NCI-H128 (cell line): Measurements from ENCODE around the gene PLEKHA5.
"Not testable (repeated sequence)": the region's sequence is repeated elsewhere in the genome, so short reads cannot be mapped to it uniquely, and the experiment has no call there.

Experiments used
- DNase-seq: peaks from one replicate; lab custom pipeline; 2025; ENCODE audit not compliant: unreplicated experiment; lab: John Stamatoyannopoulos, UW

The PLEKHA5 gene

DNA sequence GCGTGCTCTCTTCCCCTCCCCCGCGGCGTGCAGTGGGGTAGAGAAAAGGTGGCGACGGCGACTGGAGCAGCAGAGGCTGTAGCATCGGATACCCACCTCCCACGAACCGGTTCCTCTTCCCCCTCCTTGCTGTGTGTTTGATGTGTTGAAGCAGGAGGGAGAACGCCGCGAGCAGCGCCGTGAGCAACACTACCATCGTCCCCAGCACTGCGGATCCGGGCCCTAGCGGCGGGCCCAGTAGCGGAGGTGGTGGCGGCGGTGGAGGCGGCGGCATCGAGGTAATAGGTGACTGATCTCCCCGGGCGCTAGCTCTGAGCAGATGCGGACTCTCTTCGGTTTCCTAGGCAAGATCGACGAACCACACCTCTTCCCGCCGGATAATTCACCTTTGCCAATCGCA, 176.8 kb downstream of the PLEKHA5 start:
- DNase-seq = no peak

DNA sequence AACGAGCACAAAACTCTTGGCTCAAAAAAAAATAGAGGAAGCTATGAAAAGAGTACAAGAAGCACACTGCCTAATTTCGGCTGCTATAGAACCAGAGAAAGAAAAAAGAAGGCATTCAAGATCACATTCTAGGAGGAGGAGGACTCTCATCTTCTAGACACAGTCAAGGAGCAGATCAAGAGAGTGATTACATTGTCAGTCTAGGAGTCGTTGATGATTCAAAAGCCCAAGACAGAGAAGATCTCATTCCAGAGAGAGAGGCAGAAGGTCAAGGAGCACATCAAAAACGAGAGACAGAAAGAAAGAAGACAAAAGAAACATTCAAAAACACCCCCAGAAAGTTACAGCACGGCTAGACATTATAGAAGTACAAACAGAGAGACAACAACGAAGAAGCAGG, 177.9 kb downstream of the PLEKHA5 start:
- DNase-seq = no peak

DNA sequence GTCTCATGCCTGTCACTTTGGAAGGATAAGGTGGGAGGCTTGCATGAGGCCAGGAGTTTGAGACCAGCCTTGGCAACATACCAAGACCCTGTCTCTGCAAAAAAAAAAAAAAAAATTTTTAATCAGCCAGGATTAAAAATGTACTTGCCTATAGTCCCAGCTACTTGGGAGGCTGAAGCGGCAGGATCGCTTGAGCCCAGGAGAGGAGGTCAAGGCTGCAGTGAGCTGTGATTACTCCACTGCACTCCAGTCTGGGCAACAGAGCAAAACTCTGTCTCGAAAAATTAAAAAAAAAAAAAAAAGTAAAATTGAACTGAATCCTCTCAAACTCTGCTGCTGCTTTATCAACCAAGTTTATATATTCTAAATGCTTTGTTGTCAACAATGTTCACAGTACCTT, 181.6 kb downstream of the PLEKHA5 start:
- no peak for DNase-seq

DNA sequence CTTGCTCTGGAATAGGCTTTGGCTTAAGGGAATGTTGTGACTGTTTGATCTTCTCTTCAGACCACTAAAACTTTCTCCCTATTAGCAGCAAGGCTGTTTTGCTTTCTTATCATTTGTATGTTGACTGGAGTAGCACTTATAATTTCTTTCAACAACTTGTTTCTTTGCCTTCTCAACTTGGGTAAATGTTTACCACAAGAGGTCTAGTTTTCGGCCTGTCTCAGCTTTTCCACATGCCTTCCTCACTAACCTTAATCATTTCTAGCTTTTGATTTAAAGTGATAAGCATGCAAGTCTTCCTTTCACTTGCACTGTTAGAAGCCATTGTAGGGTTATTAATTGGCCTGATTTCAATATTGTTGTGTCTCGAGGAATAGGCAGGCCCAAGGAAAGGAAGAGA, 183.1 kb downstream of the PLEKHA5 start:
- no peak for DNase-seq

DNA sequence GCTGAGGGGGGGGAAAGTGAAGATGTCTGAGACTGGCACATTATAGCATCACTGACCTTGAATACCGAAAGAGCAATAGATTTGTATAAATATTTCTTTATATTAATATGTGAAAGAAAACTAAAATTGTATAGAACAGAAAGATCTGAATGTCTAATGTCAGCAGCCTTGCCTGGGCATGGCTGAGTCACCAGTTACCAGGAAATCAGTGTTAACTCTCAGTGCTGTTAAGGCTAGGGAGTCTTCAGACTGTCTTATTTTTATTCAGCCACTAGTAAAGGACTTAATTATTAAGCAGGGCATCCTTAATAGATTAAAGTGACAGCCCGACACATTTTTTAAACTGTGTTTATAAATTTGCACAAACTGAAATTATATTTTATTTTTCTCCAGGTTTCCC, 186.9 kb downstream of the PLEKHA5 start:
- DNase-seq = no peak

DNA sequence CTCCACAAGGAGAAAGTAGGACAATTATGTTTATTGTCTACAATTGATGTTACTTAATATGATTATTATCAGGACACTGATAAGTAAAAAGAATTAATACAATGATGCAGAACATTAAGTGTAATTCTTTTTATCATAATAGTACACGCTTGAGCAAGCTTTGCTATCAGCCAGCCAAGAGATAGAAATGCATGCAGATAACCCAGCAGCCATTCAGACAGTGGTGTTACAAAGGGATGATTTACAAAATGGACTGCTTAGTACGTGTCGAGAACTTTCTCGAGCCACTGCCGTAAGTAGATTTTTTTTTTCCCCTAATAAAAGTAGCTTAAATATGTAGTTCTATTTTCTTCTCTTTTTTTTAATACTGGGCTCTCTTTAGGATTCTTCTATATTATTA, 192.8 kb downstream of the PLEKHA5 start:
- no peak for DNase-seq

DNA sequence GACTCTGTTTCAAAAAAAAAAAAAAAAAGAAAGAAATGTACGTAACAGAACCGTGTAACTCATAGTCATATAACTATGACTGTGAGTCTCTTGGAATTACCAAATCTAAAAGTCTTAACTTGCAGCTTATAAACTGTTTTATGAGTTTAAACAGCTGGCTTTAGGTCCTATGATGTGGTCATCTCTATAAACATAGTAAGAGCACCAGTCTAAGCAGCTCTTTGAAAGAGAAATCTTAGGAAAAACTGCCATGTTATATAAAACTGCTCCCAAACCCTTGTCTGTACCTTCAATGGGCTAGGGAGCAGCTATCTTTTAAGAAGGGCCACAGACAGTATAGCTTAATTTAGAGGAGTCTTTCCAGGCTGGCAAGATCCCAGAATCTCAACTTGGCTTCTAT, 194.3 kb downstream of the PLEKHA5 start:
- no peak for DNase-seq

DNA sequence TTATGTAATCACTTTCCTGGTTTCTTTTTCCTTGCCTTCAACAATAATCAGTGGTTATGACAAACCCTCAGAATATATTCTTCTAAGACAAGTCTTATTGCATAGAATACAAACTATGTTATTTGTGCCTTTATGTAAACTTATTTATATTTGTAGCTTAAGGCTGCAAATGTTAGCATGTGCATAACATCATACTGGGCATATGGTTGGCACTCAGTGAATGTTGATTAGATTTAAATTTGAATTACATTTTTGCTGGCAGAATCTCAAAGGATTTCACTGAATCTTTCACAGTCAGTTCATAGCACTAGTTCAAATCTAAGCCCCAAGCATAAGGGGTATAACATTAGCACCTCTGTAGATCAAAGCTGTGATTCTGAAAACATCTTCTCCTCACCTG, 196.6 kb downstream of the PLEKHA5 start:
- no peak for DNase-seq

DNA sequence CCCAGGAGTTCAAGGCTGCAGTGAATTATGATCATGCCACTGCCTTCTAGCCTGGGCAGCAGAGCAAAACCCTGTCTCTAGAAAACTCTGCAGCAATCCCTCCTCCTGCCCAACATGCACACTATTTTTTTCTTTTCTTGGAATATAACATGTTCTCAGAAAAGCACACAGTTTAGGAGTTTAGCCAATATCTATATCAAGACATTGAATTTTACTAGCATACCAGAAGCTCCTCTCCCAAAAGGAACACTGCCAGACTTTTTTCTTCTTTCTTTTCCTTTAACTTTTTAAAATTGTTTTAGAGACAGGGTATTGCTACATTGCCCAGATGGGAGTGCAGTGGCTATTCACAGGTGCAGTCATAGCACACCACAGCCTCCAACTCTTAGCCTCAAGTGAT, 202.7 kb downstream of the PLEKHA5 start:
- no peak for DNase-seq

DNA sequence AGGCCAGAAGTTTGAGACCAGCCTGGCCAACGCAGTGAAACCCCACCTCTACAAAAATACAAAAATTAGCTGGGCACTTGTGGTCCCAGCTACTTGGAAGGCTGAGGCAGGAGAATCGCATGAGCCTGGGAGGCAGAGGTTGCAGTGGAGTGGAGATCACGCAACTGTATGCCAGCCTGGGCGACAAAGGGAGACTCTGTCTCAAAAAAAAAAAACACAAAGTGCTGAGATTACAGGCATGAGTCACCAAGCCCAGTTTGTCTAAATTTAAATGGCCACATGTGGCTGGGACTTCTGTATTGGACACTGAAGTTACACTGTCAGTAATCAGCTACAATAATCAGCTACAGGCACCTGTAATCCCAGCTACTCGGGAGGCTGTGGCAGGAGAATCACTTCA, 208.9 kb downstream of the PLEKHA5 start:
- no peak for DNase-seq

DNA sequence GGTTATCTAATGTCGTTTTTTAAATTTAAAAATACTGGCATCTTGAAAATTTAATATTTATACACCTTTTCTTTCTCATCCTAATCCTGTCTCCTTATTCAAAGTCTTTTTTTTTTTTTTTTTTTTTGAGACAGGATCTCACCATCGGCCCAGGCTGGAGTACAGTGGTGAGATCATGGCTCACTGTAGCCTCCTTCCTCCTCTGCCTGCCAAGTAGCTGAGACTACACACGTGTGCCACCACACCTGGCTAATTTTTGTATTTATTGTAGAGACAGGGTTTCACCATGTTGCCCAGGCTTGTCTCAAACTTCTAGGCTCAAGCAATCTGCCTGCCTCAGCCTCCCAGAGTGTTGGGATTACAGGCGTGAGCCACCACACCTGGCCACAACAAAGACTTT, 221.3 kb downstream of the PLEKHA5 start:
- DNase-seq = not testable (repeated sequence)

DNA sequence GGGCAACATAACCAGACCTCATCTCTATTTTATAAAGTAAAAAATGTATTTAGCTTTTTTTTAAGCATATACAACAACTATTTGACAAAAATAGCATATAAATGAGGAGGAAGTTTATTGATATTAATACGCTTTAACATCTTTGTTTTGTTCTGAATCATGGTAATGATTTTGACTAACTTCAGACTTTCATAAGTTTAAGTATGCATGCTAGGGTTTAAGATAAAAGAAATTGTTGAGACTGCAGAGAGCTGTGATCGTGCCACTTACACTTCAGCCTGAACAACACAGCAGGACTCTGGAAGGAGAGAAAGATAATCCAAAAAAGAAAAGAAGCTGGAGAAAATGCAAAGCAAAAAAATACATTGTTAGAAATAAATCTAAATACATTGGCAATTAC, 221.8 kb downstream of the PLEKHA5 start:
- DNase-seq = no peak

DNA sequence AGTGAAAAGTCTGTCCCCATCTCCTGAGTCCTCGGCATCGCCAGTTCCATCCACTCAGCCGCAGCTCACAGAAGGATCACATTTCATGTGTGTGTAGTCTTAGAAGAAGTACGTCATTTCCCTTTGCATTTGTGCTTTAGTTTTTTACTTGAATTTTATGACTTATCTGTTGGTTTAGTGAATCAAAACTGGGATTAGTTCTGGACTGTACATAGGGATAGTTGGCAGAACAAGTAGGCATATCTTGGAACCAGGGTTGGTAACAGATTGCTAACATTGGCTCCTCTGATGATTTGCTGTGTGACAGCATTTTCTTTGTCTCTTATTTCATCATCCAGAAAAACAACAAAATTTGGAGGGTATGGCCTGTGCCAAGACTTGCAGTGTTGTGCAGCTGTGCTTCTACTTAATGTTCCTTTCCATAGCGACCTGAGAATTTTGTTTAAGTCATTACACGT, 240.2 kb downstream of the PLEKHA5 start:
- DNase-seq = no peak

DNA sequence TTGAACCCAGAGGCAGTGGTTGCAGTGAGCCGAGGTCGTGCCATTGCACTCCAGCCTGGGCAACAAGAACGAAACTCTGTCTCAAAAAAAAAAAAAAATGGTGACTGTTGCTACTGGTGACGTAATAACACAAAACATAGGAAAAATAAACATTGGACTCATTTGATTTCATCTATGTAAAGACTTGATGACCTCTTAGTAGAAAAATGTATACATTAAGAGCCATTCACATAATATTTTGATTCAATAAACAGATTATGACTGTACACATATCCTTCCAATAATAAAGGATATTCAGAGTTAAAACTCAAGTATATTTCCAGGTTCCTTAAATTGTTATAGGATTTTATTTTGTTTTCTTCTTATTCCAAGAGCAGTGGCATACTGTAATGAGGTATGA, 244.1 kb downstream of the PLEKHA5 start:
- no peak for DNase-seq

DNA sequence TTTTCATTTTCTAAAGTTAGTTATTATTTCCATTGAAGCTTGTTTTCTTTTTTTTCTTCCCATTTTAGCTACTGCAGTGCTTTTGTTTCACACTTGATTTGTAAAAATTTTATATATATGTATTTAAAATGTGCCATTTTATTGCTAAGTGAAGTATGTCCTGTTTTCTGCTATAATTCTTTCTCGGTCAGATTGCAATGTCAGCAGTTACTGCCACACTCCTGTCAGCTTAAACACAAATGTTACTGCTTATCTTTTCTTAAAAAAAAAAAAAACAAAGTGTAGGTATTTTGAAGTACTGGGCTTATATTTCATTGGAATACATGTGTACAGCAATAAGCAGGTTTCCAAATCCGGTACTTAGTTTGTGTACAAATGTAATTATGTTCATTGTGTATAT, 246.4 kb downstream of the PLEKHA5 start:
- DNase-seq = no peak

DNA sequence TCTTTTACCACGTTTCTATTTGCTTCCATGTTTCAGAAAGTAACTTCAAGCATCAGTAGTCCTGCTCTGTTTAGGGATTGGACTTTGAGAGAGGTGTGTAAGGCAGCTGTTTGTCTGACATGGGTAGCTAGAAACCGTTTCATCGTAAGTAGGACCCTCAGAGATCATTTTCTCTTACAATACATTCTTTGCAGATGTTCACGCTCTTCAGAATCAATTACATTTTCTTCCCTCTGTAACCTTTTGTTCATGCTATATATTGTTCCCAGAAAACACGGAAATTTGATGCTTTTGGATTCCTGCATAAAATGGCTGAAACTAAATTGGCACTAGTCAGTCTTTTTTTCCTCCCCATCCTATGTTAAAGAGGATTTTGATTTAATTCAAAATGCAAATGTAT, 247.2 kb downstream of the PLEKHA5 start:
- DNase-seq = no peak

DNA sequence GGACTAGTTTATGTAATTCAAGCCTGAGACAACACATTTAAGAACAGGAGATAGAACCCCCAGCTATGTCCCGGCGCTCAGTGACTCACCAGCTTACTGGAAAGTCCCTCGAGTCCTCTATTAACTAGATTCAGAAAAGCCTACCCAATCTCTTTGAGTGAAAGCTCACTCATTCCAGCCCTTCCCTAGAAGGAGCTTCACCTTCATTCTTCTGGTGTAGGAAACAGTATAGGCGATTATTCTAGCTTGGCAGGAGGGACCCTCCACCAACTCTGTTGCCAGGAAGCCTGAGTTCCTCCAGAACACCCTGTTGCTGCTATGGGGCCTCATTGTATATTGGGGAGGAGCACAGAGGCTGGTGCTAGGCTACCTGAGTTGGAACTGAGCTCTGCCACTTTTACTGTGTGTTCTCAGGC, 252.6 kb downstream of the PLEKHA5 start:
- no peak for DNase-seq

DNA sequence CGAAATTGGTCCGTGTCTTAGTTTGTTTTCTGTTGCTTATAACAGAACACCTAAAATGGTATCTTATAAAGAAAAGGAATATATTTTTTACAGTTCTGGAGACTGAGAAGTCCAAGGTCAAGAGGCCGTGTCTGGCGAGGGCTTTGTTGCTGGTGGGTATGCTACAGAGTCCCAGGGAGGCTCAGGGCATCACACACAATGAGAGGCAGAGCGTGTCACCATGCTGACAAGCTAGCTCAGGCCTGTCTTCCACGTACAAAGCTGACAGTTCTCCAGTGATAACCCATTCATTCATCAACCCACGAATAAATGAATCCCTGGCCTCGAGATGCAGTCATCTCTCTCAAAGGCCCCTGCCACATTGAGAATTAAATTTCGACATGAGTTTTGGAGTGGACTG, 253.0 kb downstream of the PLEKHA5 start:
- no peak for DNase-seq

DNA sequence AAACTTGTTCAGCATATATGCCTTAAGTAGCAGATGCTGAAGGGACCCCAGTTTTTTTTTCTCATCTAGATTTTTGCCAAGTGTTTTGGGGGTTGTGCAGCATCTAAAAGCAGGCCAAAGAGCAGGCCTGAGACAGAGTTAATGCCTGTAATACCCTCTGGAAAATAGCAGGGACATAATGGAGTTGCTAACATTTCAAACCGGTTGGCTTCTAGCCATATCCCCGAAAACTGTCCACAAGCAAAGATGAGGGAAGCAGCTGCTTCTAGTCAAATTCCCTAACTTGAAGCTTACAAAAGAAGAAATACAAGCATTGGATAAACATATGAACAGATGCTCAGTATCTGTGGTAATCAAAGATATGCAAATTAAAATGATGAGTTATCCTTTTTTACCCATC, 257.6 kb downstream of the PLEKHA5 start:
- no peak for DNase-seq

DNA sequence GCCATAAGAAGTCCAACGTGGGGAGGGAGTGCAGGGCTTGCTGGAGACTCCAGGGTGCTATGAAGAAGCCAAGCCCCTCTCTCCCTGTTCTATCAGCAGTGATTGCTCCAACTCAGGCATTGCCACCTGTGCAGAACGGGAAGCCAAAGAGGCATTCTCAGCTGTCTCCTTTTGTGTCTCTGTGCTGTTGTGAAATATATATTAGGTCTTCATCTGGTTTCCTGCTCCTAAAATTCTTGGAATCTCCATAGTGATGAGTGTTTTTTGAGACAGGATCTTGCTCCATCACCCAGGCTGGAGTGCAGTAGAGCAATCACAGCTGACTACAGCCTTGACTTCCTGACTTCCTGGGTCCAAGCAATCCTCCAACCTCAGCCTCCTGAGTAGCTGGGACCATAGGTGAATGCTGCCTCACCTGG, 258.6 kb downstream of the PLEKHA5 start:
- no peak for DNase-seq

DNA sequence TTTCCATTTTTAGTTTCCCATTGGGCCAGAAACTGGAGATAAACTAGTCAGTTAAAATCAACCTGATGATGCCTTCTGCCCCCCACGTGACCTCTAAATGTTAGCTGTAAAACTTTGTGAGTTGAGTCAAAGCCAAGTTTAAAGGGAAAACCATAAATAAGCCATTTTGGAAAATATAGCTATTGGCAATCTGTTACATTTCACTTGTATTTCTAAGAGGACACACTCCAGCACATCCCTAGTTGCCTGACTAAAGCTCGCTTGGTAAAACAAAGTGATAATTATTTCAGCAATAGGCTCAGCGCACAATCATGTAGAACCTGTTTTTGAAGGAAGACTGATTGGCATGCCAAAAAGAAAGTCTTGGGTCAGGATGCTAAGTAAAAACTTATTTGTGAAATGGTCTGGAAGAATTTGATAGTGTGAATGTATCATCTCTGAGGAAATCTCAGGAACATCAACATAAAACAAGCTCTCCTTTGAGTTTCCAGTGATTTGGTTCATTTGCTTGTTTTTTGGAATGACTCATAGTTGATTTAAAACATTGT, 260.6 kb downstream of the PLEKHA5 start:
- DNase-seq = no peak

DNA sequence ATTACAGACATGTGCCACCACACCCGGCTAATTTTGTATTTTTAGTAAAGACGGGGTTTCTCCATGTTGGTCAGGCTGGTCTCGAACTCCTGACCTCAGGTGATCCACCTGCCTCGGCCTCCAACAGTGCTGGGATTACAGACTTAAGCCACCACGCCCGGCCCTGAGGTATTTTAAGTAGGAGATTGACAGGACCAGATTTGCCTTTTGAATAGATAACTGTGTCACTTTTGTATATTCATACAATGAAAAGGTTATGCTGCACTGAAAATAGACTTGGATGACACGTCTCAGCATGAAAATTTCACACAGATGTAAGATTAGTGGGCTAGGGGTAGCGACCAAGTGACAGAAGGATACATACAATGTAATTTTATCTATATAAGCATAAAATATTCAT, 263.1 kb downstream of the PLEKHA5 start:
- not testable (repeated sequence) for DNase-seq

DNA sequence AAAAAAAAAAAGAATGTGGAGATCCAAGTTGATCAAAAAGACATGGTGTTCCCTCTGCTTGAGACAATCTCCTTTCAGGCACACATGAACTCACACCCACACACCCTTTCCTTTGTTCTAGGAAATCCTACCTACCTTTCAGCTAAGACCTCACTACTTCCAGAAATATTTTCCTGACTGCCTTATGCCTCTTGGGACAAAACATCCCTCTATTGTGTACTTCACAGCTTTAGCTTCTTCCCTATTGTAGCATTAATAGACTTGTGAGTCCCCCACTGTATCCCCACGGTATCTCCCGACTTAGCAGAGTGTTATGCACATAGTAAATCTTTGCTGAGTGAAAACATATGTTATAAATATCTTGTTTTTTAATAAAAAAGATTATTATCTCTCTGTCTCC, 264.9 kb downstream of the PLEKHA5 start:
- DNase-seq = no peak

DNA sequence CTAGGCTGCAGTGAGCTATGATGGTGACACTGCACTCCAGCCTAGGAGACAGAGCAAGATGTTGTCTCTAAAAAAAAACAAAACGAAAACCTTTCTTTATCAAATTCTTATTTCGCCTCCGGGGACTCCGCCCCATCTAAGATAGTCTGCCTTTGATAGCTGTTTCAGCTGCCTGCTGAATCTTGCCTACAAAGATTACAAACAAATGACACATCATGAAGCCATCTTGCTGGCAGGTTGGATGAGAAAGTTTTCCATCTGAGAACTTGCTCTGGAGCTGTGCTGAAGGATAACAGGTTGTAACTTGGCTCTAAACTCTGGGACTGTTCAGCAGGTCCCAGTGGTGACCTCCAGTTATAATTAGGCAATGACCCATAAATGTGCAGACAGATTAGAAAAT, 268.0 kb downstream of the PLEKHA5 start:
- no peak for DNase-seq
